Panc1 (cell line): ENCODE data around the gene ZIC2. TPM values are rescaled to one million over a fixed set of nuclear protein-coding genes. Genes with fewer than 3 reads are reported as not detected.

Experiments used
- ATAC-seq: fragments of 200-7000 bp; cut with Tn5 transposase; 2 replicates; pipeline ENCODE4 v1.9.1; 2020; ENCODE audit warnings: mild to moderate bottlenecking, moderate library complexity
- BruUV-seq: library from RNA; stranded (reverse); fragments of 400-500 nt; replicated peaks from 2 replicates; lab custom pipeline; 2021; lab: Mats Ljungman, UMichigan
- CTCF ChIA-PET: fragments of 300-600 bp; sonication (Branson Sonifier 250); formaldehyde crosslinking; loops from one replicate; lab custom pipeline; 2022; ENCODE audit warnings: antibody characterized with exemption; lab: Charles Lee
- POLR2A ChIA-PET: fragments of 300-600 bp; sonication (Branson Sonifier 250); formaldehyde crosslinking; loops from one replicate; lab custom pipeline; 2022; ENCODE audit warnings: antibody characterized with exemption; lab: Charles Lee
- DNase-seq: peaks from one replicate; pipeline ENCODE4 v3.0.0-alpha.2; 2010; ENCODE audit warnings: low read depth, low spot score
- H3K27ac ChIP-seq: 2 replicates; pipeline ENCODE4 v1.5.1; 2011; ENCODE audit warnings: mild to moderate bottlenecking, low read length, inconsistent platforms
- H3K27me3 ChIP-seq: fragments of 200-500 bp; sonication (Bioruptor generic); 2 replicates; pipeline ENCODE4 v1.6.0; 2014; ENCODE audit warnings: low read length, inconsistent platforms; ENCODE audit not compliant: control insufficient read depth, insufficient read depth
- H3K36me3 ChIP-seq: fragments of 200-500 bp; sonication (Bioruptor generic); 2 replicates; pipeline ENCODE4 v1.5.1; 2014; ENCODE audit warnings: inconsistent platforms, mild to moderate bottlenecking, low read length, moderate library complexity; ENCODE audit not compliant: control insufficient read depth, insufficient read depth
- H3K4me1 ChIP-seq: 2 replicates; pipeline ENCODE4 v1.5.1; 2011; ENCODE audit warnings: inconsistent platforms, mild to moderate bottlenecking, low read length, moderate library complexity; ENCODE audit not compliant: control insufficient read depth, insufficient read depth
- H3K4me3 ChIP-seq, 2 experiments: 2 replicates each; pipeline ENCODE4 v1.5.1; 2011 to 2012; ENCODE audit warnings: low read depth in 2 of 2, low read length in 2 of 2, mild to moderate bottlenecking in 2 of 2, inconsistent platforms in 1 of 2, moderate library complexity in 1 of 2
- H3K9me3 ChIP-seq: fragments of 200-500 bp; sonication (Bioruptor generic); 2 replicates; pipeline ENCODE4 v1.5.1; 2014; ENCODE audit warnings: low read depth, mild to moderate bottlenecking, inconsistent platforms, low read length, moderate library complexity; ENCODE audit not compliant: control insufficient read depth, insufficient read depth
- CTCF ChIP-seq: fragments of 450-650 bp; IDR thresholded peaks from 2 replicates; pipeline ENCODE4 v1.5.1; 2017; ENCODE audit warnings: mild to moderate bottlenecking
- POLR2AphosphoS5 ChIP-seq: IDR thresholded peaks from 2 replicates; pipeline ENCODE4 v1.6.1; 2012; ENCODE audit warnings: mild to moderate bottlenecking, low read depth, low read length, moderate library complexity
- REST ChIP-seq, 2 experiments: IDR thresholded peaks; 2 replicates each; pipeline ENCODE4 v1.6.1; 2011 to 2012; ENCODE audit warnings: low read depth in 2 of 2, control low read depth in 1 of 2, low read length in 1 of 2, mild to moderate bottlenecking in 1 of 2, moderate library complexity in 1 of 2; ENCODE audit not compliant: insufficient read depth in 1 of 2
- SIN3A ChIP-seq: IDR thresholded peaks from 2 replicates; pipeline ENCODE4 v1.6.1; 2012; ENCODE audit warnings: low read depth, mild to moderate bottlenecking, low read length, moderate library complexity, borderline replicate concordance; ENCODE audit not compliant: insufficient read depth
- TCF7L2 ChIP-seq: IDR thresholded peaks from 2 replicates; pipeline ENCODE4 v1.6.1; 2011; ENCODE audit warnings: mild to moderate bottlenecking, low read depth, low read length, inconsistent platforms
- in situ Hi-C: cut with HindIII; loops from 2 replicates; pipeline ENCODE4 v1.10.0; 2016; ENCODE audit warnings: low sequenced_read_pairs, low pct_unique_long_range_greater_than_20kb
- intact Hi-C: fragments of 100-400 bp; cut with micrococcal nuclease; formaldehyde crosslinking; loops from one replicate; pipeline ENCODE4 v1.10.0; 2022; ENCODE audit not compliant: unreplicated experiment
- total RNA-seq: library from RNA; stranded (reverse); gene quantifications from one replicate; pipeline ENCODE4 v1.2.1, GENCODE V29; 2021; ENCODE audit not compliant: unreplicated experiment

ZIC2 gene
- total RNA-seq, 1 experiment from 2014 or later = 54.5 TPM

GRCh38 chr13:99983499-99984401 is 2.2 kb downstream of the ZIC2 start:
- Histone ChIP-seq H3K36me3 (peaks cover 3% of the 10 kb centered on the region; the same call in 1 of the 2 replicates), H3K27me3 (no peaks in the 10 kb centered on the region), H3K4me1 (peaks cover 23% of the 10 kb centered on the region), H3K9me3 (no peaks in the 10 kb centered on the region), H3K4me3 (peak overlapping the region; percentile 75 to 84), H3K27ac (peak overlapping the region; percentile 92)
- in situ Hi-C loops = no loop called here
- TSS peak; percentile 74 for BruUV-seq
- ATAC-seq (no peak), DNase-seq (no peak)
- TF ChIP-seq REST (IDR thresholded peaks at IDR 0.05; ENCODE audit: insufficient read depth in 1 of 2, low read depth in 2 of 2, low read length in 1 of 2) = no peak
- 0 out of 2 replicates have a peak, but pooled peaks have one; percentile 34 for TF ChIP-seq SIN3A
- no peak for TF ChIP-seq POLR2AphosphoS5
- intact Hi-C loops = loop anchor here (5.0 kb wide), 1 partner anchor 254 kb away; no protein-coding TSS in a partner anchor
- ChIA-PET POLR2A (no interaction called here), CTCF (no interaction called here)

GRCh38 chr13:99984461-99985240 is 3.1 kb downstream of the ZIC2 start:
- CTCF ChIA-PET = no interaction called here
- Histone ChIP-seq H3K36me3 (peaks cover 3% of the 10 kb centered on the region; the same call in 1 of the 2 replicates), H3K27me3 (no peaks in the 10 kb centered on the region), H3K9me3 (no peaks in the 10 kb centered on the region), H3K4me3 (peak overlapping the region; percentile 75 to 84), H3K4me1 (peaks cover 17% of the 10 kb centered on the region), H3K27ac (peak overlapping the region; percentile 92)
- POLR2A ChIA-PET = no interaction called here
- no peak for DNase-seq
- in situ Hi-C loops = no loop called here
- no TSS peak for BruUV-seq
- TF ChIP-seq CTCF = no peak
- TF ChIP-seq TCF7L2 = no peak
- TF ChIP-seq SIN3A = no peak
- no peak for TF ChIP-seq REST (IDR thresholded peaks at IDR 0.05; ENCODE audit: insufficient read depth in 1 of 2, low read depth in 2 of 2, low read length in 1 of 2)
- no peak for TF ChIP-seq POLR2AphosphoS5
- intact Hi-C loops = loop anchor here (5.0 kb wide), 2 partner anchors 103 to 253 kb away; partner anchors contain the start of gene PCCA
- ATAC-seq = no peak
